H9 (cell line): Measurements from ENCODE around the gene OIT3. TPM values are rescaled to one million over a fixed set of nuclear protein-coding genes. Genes with fewer than 3 reads are reported as not detected.
A peak's percentile ranks its signal among the peaks of the same experiment; 100 is the strongest.

Source experiments
- DNase-seq: peaks from one replicate; pipeline ENCODE4 v3.0.0-alpha.2; 2017
- H2AFZ ChIP-seq: one replicate; pipeline ENCODE4 v1.6.1; 2013; ENCODE audit warnings: mild to moderate bottlenecking, low read length, control low read depth, moderate library complexity
- H2AK5ac ChIP-seq: 2 replicates; pipeline ENCODE4 v1.6.1; 2013; ENCODE audit warnings: low read length, control low read depth, mixed read lengths; ENCODE audit not compliant: insufficient read length
- H2BK120ac ChIP-seq: one replicate; pipeline ENCODE4 v1.6.1; 2013; ENCODE audit warnings: low read depth, mild to moderate bottlenecking, low read length, control low read depth, inconsistent platforms; ENCODE audit not compliant: poor library complexity, severe bottlenecking
- H2BK12ac ChIP-seq: 2 replicates; pipeline ENCODE4 v1.6.1; 2013; ENCODE audit warnings: low read length, control low read depth, mixed read lengths, low read depth; ENCODE audit not compliant: insufficient read length
- H2BK15ac ChIP-seq: 2 replicates; pipeline ENCODE4 v1.6.1; 2013; ENCODE audit warnings: low read depth, low read length, control low read depth
- H2BK20ac ChIP-seq: one replicate; pipeline ENCODE4 v1.6.1; 2013; ENCODE audit warnings: low read depth, mild to moderate bottlenecking, low read length, control low read depth, inconsistent platforms; ENCODE audit not compliant: poor library complexity, severe bottlenecking
- H2BK5ac ChIP-seq: 2 replicates; pipeline ENCODE4 v1.6.1; 2013; ENCODE audit warnings: low read length, control low read depth, mixed read lengths; ENCODE audit not compliant: insufficient read length
- H3K14ac ChIP-seq: 2 replicates; pipeline ENCODE4 v1.6.1; 2013; ENCODE audit warnings: low read length, control low read depth; ENCODE audit not compliant: insufficient read depth
- H3K18ac ChIP-seq: 2 replicates; pipeline ENCODE4 v1.6.1; 2013; ENCODE audit warnings: low read depth, mild to moderate bottlenecking, mixed read lengths, low read length, control low read depth; ENCODE audit not compliant: insufficient read length
- H3K23ac ChIP-seq: 2 replicates; pipeline ENCODE4 v1.6.1; 2013; ENCODE audit warnings: low read length, control low read depth, mixed read lengths, low read depth; ENCODE audit not compliant: insufficient read length
- H3K23me2 ChIP-seq: 2 replicates; pipeline ENCODE4 v1.6.1; 2013; ENCODE audit warnings: low read depth, mild to moderate bottlenecking, mixed read lengths, low read length, control low read depth; ENCODE audit not compliant: insufficient read length, poor library complexity, severe bottlenecking
- H3K27ac ChIP-seq: 2 replicates; pipeline ENCODE4 v1.5.1; 2013; ENCODE audit warnings: low read length, control low read depth, mixed read lengths, low read depth; ENCODE audit not compliant: insufficient read length
- H3K27me3 ChIP-seq: 2 replicates; pipeline ENCODE4 v1.6.1; 2013; ENCODE audit warnings: low read length, control low read depth, inconsistent platforms; ENCODE audit not compliant: insufficient read depth
- H3K4ac ChIP-seq: 2 replicates; pipeline ENCODE4 v1.6.1; 2013; ENCODE audit warnings: low read depth, mild to moderate bottlenecking, control low read depth, inconsistent platforms, low read length, moderate library complexity
- H3K4me1 ChIP-seq: 2 replicates; pipeline ENCODE4 v1.6.1; 2013; ENCODE audit warnings: low read length, control low read depth, inconsistent platforms; ENCODE audit not compliant: insufficient read depth
- H3K4me2 ChIP-seq: 2 replicates; pipeline ENCODE4 v1.6.1; 2013; ENCODE audit warnings: low read length, control low read depth, mixed read lengths; ENCODE audit not compliant: insufficient read length, insufficient read depth
- H3K56ac ChIP-seq: 2 replicates; pipeline ENCODE4 v1.6.1; 2013; ENCODE audit warnings: low read depth, mild to moderate bottlenecking, mixed read lengths, low read length, control low read depth; ENCODE audit not compliant: insufficient read length
- H3K79me1 ChIP-seq: 2 replicates; pipeline ENCODE4 v1.6.1; 2013; ENCODE audit warnings: low read depth, mild to moderate bottlenecking, moderate library complexity, low read length, control low read depth, inconsistent platforms; ENCODE audit not compliant: insufficient read depth, poor library complexity, severe bottlenecking
- H3K79me2 ChIP-seq: 2 replicates; pipeline ENCODE4 v1.6.1; 2013; ENCODE audit warnings: low read length, control low read depth, inconsistent platforms; ENCODE audit not compliant: insufficient read depth
- H3K9ac ChIP-seq: 2 replicates; pipeline ENCODE4 v1.6.1; 2013; ENCODE audit warnings: low read length, control low read depth, mixed read lengths; ENCODE audit not compliant: insufficient read length; ENCODE audit errors: extremely low read depth
- H3K9me3 ChIP-seq: one replicate; pipeline ENCODE4 v1.6.1; 2013; ENCODE audit warnings: low read depth, low read length, inconsistent platforms; ENCODE audit not compliant: control insufficient read depth
- H3T11ph ChIP-seq: one replicate; pipeline ENCODE4 v1.6.1; 2013; ENCODE audit warnings: mild to moderate bottlenecking, low read length, control low read depth, inconsistent platforms
- H4K20me1 ChIP-seq: one replicate; pipeline ENCODE4 v1.6.1; 2013; ENCODE audit not compliant: control insufficient read depth, insufficient read length, insufficient read depth
- H4K5ac ChIP-seq: 2 replicates; pipeline ENCODE4 v1.6.1; 2013; ENCODE audit warnings: low read depth, mild to moderate bottlenecking, mixed read lengths, low read length, control low read depth; ENCODE audit not compliant: insufficient read length
- H4K8ac ChIP-seq: replicated peaks from 2 replicates; pipeline ENCODE4 v1.6.1; 2013; ENCODE audit warnings: low read length, control low read depth, mixed read lengths, low read depth; ENCODE audit not compliant: insufficient read length
- H4K91ac ChIP-seq: 2 replicates; pipeline ENCODE4 v1.6.1; 2013; ENCODE audit warnings: low read depth, mild to moderate bottlenecking, moderate library complexity, mixed read lengths, low read length, control low read depth; ENCODE audit not compliant: insufficient read length
- H3K27ac Mint-ChIP-seq, 3 experiments: 2 replicates in 2 of 3; 3 replicates in 1 of 3; pipeline ENCODE4 v1.8.0; 2020 to 2021; ENCODE audit warnings: mixed read lengths in 3 of 3, mild to moderate bottlenecking in 1 of 3, moderate library complexity in 1 of 3
- H3K27me3 Mint-ChIP-seq: 2 replicates; pipeline ENCODE4 v1.8.0; 2021; ENCODE audit warnings: low read depth, mild to moderate bottlenecking, moderate library complexity, mixed read lengths
- H3K36me3 Mint-ChIP-seq, 3 experiments: 2 replicates in 2 of 3; 3 replicates in 1 of 3; pipeline ENCODE4 v1.8.0; 2020 to 2021; ENCODE audit warnings: low read depth in 3 of 3, mixed read lengths in 3 of 3; ENCODE audit not compliant: insufficient read depth in 1 of 3
- H3K4me1 Mint-ChIP-seq, 2 experiments: 2 replicates each; pipeline ENCODE4 v1.8.0; 2020; ENCODE audit warnings: mixed read lengths in 2 of 2
- H3K4me3 Mint-ChIP-seq, 2 experiments: 2 replicates in 1 of 2; 3 replicates in 1 of 2; pipeline ENCODE4 v1.8.0; 2020 to 2021; ENCODE audit warnings: mild to moderate bottlenecking in 2 of 2, mixed read lengths in 2 of 2, moderate library complexity in 1 of 2
- H3K9me3 Mint-ChIP-seq, 2 experiments: 2 replicates in 1 of 2; 3 replicates in 1 of 2; pipeline ENCODE4 v1.8.0; 2020; ENCODE audit warnings: mild to moderate bottlenecking in 2 of 2, mixed read lengths in 2 of 2, moderate library complexity in 1 of 2
- WGBS: extraction: QIAGEN DNeasy Blood & Tissue Kit; methylation state at CpG from one replicate; pipeline ENCODE4 v1.1.7; 2013; ENCODE audit warnings: missing lambda C conversion rate, low lambda C conversion rate, mixed read lengths; ENCODE audit not compliant: insufficient read length; ENCODE audit errors: extremely low coverage; 5-methylcytosine and 5-hydroxymethylcytosine counted together
- total RNA-seq: library from RNA; stranded (reverse); gene quantifications from 2 replicates; pipeline ENCODE4 v1.2.1, GENCODE V29; 2021
- TF ChIP-seq, protein P1 (sequence below): fragments of 200-600 bp; sonication (generic); conservative IDR thresholded peaks from 3 replicates; pipeline ENCODE4 v1.8.0; 2021; ENCODE audit warnings: antibody characterized with exemption, mild to moderate bottlenecking

OIT3 gene
- total RNA-seq, 1 experiment from 2014 or later, result not detected

DNA sequence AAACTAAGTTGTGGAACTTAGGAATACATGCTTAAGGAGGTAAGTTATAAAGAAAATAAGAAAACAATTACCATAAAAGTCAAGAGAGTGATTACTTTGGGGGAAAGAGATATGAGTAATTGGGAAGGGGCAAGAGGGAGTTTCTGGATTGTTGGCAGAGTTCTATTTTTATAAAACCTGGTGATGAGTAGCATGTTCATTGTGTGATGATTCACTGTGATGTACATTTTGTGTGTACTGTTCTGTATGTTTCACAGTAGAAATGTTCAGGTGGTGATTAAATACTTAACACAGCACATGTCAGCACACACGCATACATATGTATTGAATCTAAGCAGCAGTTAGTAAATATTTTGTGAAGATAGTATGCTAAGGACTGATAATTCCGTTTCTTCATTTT is 9.7 kb upstream of the OIT3 start:
- H2AFZ ChIP-seq, result no peak overlapping the region
- H3K27ac ChIP-seq, result no peak overlapping the region
- no peaks in the 10 kb centered on the region for H3K79me2 ChIP-seq
- TF ChIP-seq, protein P1, sequence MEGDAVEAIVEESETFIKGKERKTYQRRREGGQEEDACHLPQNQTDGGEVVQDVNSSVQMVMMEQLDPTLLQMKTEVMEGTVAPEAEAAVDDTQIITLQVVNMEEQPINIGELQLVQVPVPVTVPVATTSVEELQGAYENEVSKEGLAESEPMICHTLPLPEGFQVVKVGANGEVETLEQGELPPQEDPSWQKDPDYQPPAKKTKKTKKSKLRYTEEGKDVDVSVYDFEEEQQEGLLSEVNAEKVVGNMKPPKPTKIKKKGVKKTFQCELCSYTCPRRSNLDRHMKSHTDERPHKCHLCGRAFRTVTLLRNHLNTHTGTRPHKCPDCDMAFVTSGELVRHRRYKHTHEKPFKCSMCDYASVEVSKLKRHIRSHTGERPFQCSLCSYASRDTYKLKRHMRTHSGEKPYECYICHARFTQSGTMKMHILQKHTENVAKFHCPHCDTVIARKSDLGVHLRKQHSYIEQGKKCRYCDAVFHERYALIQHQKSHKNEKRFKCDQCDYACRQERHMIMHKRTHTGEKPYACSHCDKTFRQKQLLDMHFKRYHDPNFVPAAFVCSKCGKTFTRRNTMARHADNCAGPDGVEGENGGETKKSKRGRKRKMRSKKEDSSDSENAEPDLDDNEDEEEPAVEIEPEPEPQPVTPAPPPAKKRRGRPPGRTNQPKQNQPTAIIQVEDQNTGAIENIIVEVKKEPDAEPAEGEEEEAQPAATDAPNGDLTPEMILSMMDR, result no peak
- no peak overlapping the region for H3T11ph ChIP-seq
- H2BK5ac ChIP-seq, result no peak overlapping the region
- H2BK15ac ChIP-seq, result no peak overlapping the region
- H3K4me1 ChIP-seq, result peaks cover 9% of the 10 kb centered on the region; the same call in 1 of the 2 replicates
- Mint-ChIP-seq H3K9me3 (peaks cover 10 to 24% of the 10 kb centered on the region in 2 experiments; a peak in 4 of 5 replicates), H3K4me3 (no peak overlapping the region), H3K27me3 (no peaks in the 10 kb centered on the region; the same call in 1 of the 2 replicates), H3K27ac (peak overlapping the region in 1 of 3 experiments; percentile 38; a peak in 4 of 7 replicates), H3K4me1 (peaks cover 46 to 52% of the 10 kb centered on the region in 2 experiments), H3K36me3 (peaks cover 49 to 72% (median 50%) of the 10 kb centered on the region in 3 experiments)
- H3K18ac ChIP-seq, result no peak overlapping the region
- no peak overlapping the region for H4K5ac ChIP-seq
- no peak overlapping the region for H2BK120ac ChIP-seq
- H2AK5ac ChIP-seq, result no peak overlapping the region
- H3K23me2 ChIP-seq, result no peaks in the 10 kb centered on the region
- H2BK20ac ChIP-seq, result no peak overlapping the region
- no peak overlapping the region for H4K8ac ChIP-seq
- H3K14ac ChIP-seq, result no peak overlapping the region
- no CpG with 5 or more reads among the region's 2 CpGs for WGBS
- DNase-seq, result no peak
- H4K91ac ChIP-seq, result no peak overlapping the region
- H3K4me2 ChIP-seq, result no peak overlapping the region
- H3K9me3 ChIP-seq, result peaks cover 5% of the 10 kb centered on the region
- H3K9ac ChIP-seq, result no peak overlapping the region
- no peaks in the 10 kb centered on the region for H3K27me3 ChIP-seq
- H3K23ac ChIP-seq, result no peak overlapping the region
- no peak overlapping the region for H3K4ac ChIP-seq
- H3K79me1 ChIP-seq, result no peaks in the 10 kb centered on the region
- H4K20me1 ChIP-seq, result no peaks in the 10 kb centered on the region
- no peak overlapping the region for H2BK12ac ChIP-seq
- H3K56ac ChIP-seq, result no peak overlapping the region
